HL-60/S4 treated with phorbol 12-myristate 13-acetate at 8.2 ng/mL for 4 days and 3 days (cell line): ENCODE data around the gene IL1RN.

ENCODE experiments used
- in situ Hi-C: fragments of 300-500 bp; cut with MboI; formaldehyde crosslinking; loops from 2 replicates; pipeline ENCODE4 v1.15.0; 2022; ENCODE audit warnings: low sequenced_read_pairs

The IL1RN gene

GRCh38 chr2:113155331-113155730 lies 27.9 kb downstream of the IL1RN start:
- in situ Hi-C loops, result no loop called here

- in situ Hi-C loops, result no loop called here
These were observed 29.1 kb downstream of the IL1RN start for GRCh38 chr2:113156278-113157117.

GRCh38 chr2:113157118-113157896 lies 29.9 kb downstream of the IL1RN start:
- in situ Hi-C loops, result no loop called here

DNA sequence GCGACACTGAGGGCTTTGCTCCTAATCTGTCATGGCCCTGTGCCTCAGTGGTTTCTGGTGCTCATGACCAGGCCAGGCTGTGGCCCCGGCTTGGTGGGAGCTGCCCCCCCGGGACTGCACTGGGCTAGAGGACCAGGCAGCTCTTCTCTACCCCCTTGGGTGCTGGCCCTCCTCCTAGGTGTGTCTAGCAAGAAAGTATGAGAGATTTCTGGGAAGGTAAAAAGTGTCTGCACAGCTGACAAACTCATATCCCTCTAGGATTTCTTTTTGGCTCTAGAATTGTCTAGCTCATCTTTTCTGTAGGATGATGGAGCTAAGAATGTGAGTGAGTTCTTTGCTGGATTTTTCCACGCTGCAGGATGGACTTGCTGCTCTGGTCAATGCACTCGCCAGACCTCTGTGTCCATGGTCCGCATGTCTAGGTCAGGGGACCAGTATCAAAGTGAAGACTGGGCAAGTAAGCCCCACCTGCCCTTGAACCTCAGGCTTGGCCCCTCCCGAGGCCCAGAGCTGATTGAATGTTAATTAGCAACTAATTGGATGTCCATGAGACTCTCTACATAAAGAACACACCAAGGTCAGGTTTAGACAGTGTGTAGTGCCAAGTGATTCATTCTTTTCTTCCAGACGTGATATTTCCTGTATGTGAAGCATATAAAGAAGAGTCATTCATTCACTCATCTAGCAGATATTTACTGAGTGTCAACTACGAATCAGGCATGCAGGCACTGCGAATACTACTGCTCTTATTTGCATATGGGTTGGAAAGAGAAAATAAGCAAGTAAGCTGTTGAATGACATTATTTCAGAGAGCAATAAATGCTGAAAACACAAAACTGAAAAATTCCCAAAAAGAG lies 30.7 kb downstream of the IL1RN start:
- in situ Hi-C loops, result no loop called here

DNA sequence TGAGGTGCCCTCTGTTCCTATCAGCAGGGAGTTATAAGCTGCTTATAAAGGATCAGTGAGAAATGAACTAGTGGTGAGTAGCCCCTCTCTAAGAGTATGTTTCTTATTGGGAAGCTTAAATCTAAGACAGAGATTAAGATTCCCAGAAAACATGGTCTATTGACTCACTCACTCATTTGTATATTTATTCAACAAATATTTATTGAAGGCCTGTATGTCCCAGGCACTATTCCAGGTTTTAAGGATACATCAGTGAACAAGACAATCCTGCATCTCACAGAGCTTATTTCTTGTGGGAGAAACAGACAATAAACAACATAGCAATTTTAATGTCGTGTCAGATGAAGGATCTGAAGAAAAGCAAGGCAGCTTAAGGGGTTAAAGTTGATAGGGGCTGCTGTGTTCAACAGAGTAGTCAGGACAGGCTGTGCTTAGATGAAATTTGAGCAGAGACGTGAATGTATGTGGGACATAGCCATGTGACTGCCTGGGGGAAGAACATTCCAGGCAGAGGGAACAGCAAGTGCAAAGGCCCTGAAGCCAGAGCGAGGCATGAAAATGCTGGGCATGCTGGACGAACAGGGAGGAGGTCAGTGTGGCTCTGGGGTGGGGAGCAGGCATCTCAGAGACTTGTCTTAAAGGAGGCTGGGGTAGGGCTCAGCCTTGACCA lies 31.6 kb downstream of the IL1RN start:
- in situ Hi-C loops, result no loop called here

- in situ Hi-C loops, result no loop called here
These were observed 32.9 kb downstream of the IL1RN start for GRCh38 chr2:113160248-113160647.

- in situ Hi-C loops, result no loop called here
These were observed 33.6 kb downstream of the IL1RN start for GRCh38 chr2:113160962-113161361.

- in situ Hi-C loops, result no loop called here
These were observed 34.8 kb downstream of the IL1RN start for GRCh38 chr2:113162173-113162572.

DNA sequence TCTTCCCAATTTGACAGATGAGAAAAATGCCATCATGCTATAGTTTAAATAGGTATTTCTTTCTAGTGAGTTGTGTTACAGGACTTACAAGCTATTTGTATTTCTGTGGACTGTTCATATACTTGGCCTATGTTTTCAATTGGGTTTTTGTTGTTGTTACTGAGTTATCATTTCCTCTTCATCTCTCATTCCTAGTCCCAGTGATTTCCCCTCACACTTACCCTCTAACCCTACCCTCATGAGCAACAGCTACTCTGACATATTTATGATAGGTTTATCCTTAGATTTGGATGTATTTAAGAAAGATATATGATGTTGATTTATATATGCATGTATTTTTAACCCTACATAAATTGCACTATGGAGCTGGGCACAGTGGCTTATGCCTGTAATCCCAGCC lies 35.5 kb downstream of the IL1RN start:
- in situ Hi-C loops, result no loop called here

GRCh38 chr2:113164215-113164929 lies 37.0 kb downstream of the IL1RN start:
- in situ Hi-C loops, result no loop called here

DNA sequence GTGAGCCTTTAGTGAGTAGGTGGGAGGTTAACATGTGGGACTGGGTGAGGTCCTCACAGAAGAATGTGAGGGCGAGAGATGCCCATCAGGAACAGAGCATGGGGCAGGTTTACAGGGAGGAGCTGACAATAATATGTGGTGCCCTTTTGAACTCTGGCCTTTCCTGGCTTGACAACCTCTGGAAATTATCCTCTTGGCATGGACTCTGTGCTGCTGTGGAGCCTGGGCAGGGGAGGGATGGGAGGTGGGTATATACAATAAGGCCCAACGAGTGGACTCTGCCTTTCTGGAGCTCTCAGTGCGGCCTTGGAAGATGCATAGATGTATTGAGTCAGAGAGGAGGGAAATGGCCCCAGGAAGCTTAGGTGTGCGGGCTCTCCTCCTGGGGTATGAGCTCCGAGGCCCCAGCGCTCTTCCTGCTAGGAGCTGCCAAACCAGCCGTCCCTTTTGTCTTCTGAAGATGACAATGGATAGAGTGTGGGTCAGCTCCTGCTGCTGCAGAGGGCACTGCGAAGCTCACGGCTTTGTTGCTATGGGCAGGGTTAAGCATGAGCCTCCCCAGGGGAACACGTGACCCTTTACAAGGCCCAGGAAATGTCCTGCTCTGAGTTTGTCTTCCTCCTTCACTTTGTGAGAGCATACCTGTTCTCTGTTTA lies 37.7 kb downstream of the IL1RN start:
- in situ Hi-C loops, result no loop called here

GRCh38 chr2:113166187-113166645 lies 38.8 kb downstream of the IL1RN start:
- in situ Hi-C loops, result no loop called here

GRCh38 chr2:113167115-113167932 lies 39.9 kb downstream of the IL1RN start:
- in situ Hi-C loops, result no loop called here

DNA sequence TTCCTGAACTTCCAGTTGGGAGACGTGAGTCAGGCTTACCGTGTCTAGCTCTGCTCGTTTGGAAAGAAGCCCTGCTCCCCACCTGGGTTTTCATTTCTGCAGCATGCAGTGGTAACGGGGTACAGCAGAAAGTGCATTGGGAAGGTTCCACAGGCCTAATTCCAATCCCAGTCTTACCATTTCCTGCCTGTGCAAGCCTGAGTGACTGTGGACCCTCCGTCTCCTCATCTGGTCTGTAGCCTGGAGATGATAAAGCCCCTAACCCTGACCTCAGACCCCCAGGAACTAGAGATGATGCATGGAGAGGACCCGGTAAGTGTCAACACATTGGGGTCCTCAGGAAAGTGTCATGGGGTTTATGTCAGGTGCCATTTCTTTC lies 40.6 kb downstream of the IL1RN start:
- in situ Hi-C loops, result no loop called here

GRCh38 chr2:113169002-113169530 lies 41.7 kb downstream of the IL1RN start:
- in situ Hi-C loops, result no loop called here

DNA sequence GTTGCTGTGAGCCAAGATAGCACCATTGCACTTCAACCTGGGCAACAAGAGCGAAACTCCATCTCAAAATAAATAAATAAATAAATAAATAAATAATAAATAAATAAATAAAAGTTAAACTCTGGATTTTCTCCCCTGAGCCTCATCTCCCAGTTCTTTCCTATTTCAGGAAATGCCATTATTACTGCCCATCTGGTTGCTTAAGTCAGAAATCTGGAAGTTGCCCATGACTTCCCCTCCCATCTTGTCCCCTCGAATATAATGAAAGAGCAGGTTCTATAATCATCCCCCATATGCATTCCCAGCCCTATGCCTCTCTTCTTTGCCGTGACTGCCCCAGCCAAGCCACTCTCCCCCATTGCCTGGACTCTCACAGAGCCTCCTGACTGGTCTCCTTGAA lies 42.2 kb downstream of the IL1RN start:
- in situ Hi-C loops, result no loop called here

GRCh38 chr2:113171334-113172075 lies 44.1 kb downstream of the IL1RN start:
- in situ Hi-C loops, result no loop called here
